Right lobe of liver (tissue), 4 donors: ENCODE measurements around the gene SP6.

ENCODE experiments used
- POLR2A ChIP-seq: fragments of 450-650 bp; IDR thresholded peaks from one replicate; pipeline ENCODE4 v1.6.1; 2017; ENCODE audit warnings: antibody characterized with exemption, mild to moderate bottlenecking
- TF ChIP-seq, protein P1 (sequence below), 4 donors: fragments of 200-600 bp in 3 of 4; fragments of 450-650 bp in 1 of 4; IDR thresholded peaks; one replicate each; pipeline versions ENCODE4 v1.5.1 to v1.8.0; 2016 to 2022; ENCODE audit warnings: antibody characterized with exemption in 4 of 4, mild to moderate bottlenecking in 2 of 4
- donor health status: DM: no; HTN: no; CAD: no.
- donor health status: DM: no; HTN: no; CAD: no.
- donor health status: DM: no; HTN: yes; CAD: no.

DNA sequence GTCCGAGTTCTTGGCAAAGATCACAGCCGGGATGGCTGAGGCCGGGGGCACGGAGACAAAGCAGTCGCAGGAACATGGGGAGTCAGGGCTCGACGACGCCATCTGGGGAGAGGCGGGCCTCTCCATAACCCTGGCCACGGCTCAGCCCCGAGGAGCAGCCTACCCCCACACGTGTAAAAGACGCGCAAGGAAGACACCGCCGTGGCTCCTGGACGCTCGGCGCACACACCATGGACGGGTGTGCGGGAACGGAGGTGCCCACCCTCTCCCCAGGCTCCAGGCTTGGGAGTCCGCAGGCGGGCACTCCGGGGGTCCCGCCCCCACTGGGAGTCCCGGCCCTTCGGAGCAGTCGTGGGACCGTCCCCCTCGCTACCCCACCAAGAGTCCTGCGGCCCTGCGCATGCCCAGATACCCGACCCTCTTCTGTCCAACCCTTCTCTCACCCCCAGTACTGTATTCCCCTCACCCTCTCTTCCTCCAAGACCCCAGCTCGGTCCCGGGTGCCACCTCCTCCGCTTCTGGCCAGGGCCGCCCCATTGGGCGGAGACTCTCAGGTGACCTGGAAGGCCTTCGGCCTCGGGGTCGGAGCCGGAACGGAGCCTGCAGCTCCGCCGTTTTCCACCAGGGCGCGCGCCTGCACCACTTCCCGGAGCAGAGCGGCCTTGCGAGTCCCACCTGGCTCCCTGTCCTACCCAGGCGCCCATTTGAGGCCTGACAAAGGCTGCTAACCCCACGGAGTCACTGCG, 10.0 kb downstream of the SP6 start, which contains the start of gene SCRN2:
- TF ChIP-seq, protein P1, sequence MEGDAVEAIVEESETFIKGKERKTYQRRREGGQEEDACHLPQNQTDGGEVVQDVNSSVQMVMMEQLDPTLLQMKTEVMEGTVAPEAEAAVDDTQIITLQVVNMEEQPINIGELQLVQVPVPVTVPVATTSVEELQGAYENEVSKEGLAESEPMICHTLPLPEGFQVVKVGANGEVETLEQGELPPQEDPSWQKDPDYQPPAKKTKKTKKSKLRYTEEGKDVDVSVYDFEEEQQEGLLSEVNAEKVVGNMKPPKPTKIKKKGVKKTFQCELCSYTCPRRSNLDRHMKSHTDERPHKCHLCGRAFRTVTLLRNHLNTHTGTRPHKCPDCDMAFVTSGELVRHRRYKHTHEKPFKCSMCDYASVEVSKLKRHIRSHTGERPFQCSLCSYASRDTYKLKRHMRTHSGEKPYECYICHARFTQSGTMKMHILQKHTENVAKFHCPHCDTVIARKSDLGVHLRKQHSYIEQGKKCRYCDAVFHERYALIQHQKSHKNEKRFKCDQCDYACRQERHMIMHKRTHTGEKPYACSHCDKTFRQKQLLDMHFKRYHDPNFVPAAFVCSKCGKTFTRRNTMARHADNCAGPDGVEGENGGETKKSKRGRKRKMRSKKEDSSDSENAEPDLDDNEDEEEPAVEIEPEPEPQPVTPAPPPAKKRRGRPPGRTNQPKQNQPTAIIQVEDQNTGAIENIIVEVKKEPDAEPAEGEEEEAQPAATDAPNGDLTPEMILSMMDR (IDR thresholded peaks at IDR 0.05) = peak; percentile 92 to 97 (median 94)
- TF ChIP-seq POLR2A = no peak
